Measurements from ENCODE around the gene ZBTB7C.

Gene ZBTB7C

DNA sequence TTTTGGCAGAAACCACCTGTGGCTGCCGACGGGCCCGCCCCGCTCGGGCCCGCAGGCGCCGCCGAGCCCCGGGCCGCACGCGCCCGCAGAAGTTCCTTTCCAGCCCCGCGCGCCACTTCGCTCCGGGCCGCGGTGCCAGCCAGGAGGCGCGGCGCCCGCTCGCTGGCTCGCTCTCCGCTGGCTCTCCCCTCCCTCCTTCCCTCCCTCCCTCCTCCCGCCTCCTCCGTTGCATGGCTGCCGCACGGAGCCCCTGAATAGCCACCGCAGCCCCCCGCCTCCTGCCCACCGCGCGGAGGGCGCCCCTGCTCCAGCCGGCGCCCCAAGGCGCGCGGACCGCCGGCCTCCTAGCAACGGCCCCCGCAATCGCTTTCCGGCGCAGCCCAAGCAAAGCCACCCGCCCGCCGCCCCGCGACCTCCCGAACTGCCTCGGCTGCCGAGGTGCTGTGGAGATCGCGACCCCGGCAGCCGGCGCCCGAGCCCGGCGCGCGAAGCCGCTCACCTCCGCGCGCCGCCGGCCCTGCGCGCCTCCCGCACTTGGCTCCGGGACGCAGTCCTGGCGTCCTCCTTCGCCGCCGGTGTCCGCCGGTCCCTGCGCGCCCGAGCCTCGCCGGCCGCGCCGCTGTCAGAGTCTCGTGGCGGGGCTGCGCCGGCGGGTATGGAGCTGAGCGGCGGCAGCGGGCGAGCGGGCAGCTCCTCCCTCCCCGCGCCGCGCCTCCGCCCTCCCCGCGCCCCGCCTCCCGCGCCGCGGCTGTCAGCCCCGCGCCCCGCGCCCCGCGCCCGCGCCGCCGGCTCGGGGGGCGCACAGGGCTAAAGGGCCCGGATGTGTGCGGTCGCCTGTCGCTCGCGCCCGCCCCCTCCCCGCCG lies at the start of gene ZBTB7C:
Gene ZBTB7C (minus strand): TSS at position 657 of the 864 bp plus-strand sequence.
- no CpG with 5 or more reads among the region's 136 CpGs for WGBS (ENCODE audit: insufficient coverage, insufficient read length)
- Histone ChIP-seq H3K36me3 (ENCODE audit: control insufficient read depth, insufficient read depth, low read length) (no peaks in the 10 kb centered on the region), H3K4me3 (ENCODE audit: low read length) (peak within 1 kb of the TSS; percentile 69), H3K27me3 (ENCODE audit: control insufficient read depth, insufficient read depth, low read length) (peaks cover 28% of the 10 kb centered on the region), H3K9me3 (ENCODE audit: control insufficient read depth, insufficient read depth, low read length) (no peaks in the 10 kb centered on the region), H3K27ac (ENCODE audit: low read length) (no peak within 1 kb of the TSS), H3K4me1 (ENCODE audit: control insufficient read depth, insufficient read depth, low read length) (peaks cover 7% of the 10 kb centered on the region)
- DNase-seq (ENCODE audit: low read depth, low spot score) = no peak

DNA sequence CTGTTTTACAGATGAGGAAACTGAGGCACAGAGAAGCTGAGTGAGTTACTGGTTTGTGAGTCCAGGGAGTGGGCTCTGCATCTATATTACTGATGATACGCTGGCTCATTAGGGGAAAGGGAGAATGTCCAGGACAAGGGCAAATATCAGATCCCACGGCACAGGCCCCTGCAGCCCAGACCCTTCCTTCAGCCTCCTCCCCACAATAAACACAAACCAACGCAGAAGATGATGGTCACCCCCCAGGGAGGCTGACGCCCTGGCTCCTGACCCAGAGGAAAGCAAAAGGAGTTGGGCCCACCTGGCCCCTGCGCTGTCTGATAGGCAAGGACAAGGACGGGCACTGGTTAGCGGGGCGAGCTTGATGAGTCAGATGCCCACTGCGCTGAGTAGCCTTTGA lies 47.7 kb upstream of the ZBTB7C start:
- no CpG with 5 or more reads among the region's 9 CpGs for WGBS (ENCODE audit: insufficient coverage, insufficient read length)
- Histone ChIP-seq H3K27ac (ENCODE audit: low read length) (no peak overlapping the region), H3K4me3 (ENCODE audit: low read length) (no peak overlapping the region), H3K27me3 (ENCODE audit: control insufficient read depth, insufficient read depth, low read length) (no peaks in the 10 kb centered on the region), H3K9me3 (ENCODE audit: control insufficient read depth, insufficient read depth, low read length) (no peaks in the 10 kb centered on the region), H3K36me3 (ENCODE audit: control insufficient read depth, insufficient read depth, low read length) (no peaks in the 10 kb centered on the region), H3K4me1 (ENCODE audit: control insufficient read depth, insufficient read depth, low read length) (no peaks in the 10 kb centered on the region)
- no peak for DNase-seq (ENCODE audit: low read depth, low spot score)

DNA sequence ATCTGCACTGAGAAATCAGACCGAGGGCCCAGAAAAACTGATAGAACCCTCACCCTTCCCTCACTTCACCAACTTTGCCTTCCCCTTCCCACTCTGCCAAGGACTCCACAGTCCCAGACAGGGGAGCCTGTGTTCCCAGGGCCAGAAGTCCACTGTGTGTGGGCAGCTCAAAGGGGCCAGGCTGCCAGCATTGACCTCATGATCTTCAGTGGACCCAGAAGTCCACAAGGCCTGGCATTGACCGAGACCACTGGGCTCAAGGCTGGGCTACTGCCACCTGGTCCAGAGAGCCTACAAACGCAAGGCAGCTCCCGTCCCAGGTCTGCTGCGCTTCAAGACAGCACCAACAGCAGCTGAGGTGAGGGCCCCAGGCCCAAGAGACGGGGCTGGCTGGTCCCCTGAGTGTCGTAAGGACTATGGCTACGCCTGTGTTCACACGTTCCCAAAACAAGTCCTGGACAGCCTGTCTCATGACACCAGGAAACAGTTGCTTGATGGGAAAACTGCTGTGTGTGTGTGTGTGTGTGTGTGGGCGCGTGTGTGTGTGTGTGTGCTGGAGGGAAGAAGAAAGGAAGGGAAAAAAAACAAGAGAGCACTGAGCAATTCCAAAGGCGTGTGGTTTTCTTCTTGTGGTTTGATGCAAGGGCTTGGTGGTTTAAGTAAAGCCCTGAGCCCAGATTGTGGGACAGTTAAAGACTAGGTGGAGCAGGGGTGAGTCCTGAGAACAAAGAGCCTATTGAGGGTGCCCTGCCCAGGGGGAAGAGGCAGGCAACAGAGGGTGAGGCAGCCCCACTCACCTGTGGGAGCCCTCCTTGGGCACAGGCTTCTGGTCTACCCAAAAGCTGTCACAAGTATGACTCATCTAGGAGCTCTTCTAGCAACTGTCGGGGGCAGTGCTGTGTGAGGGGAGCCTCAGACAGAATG lies 46.6 kb upstream of the ZBTB7C start:
- H3K27ac ChIP-seq (ENCODE audit: low read length) = no peak overlapping the region
- no peaks in the 10 kb centered on the region for H3K27me3 ChIP-seq (ENCODE audit: control insufficient read depth, insufficient read depth, low read length)
- no CpG with 5 or more reads among the region's 13 CpGs for WGBS (ENCODE audit: insufficient coverage, insufficient read length)
- H3K9me3 ChIP-seq (ENCODE audit: control insufficient read depth, insufficient read depth, low read length) = no peaks in the 10 kb centered on the region
- no peak for DNase-seq (ENCODE audit: low read depth, low spot score)
- H3K4me3 ChIP-seq (ENCODE audit: low read length) = no peak overlapping the region
- H3K36me3 ChIP-seq (ENCODE audit: control insufficient read depth, insufficient read depth, low read length) = no peaks in the 10 kb centered on the region
- H3K4me1 ChIP-seq (ENCODE audit: control insufficient read depth, insufficient read depth, low read length) = no peaks in the 10 kb centered on the region

DNA sequence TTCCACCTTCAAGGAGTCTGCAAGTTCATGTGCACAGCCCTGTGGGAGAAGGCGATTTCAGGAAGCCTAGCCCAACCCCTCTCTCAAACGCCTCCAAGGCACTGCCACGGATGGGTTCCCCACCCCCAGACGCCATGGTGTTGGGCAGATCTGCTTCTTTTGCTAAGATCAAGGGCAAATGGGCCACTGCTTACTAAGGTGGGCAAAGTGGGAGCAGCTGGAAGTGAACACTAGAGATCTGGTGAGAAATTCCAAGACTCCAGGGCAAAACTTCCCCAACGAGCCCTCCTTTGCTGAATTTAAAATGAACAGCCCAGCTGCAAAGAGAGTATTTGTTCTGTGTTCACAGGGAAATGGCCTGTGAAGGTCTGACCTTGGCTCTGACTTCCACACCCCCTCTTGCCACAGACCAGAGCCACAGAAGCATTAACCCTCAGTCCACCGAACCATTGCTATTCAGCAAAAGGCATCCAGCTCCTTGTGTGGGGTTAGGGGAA lies 45.1 kb upstream of the ZBTB7C start:
- H3K9me3 ChIP-seq (ENCODE audit: control insufficient read depth, insufficient read depth, low read length) = no peaks in the 10 kb centered on the region
- WGBS (ENCODE audit: insufficient coverage, insufficient read length) = no CpG with 5 or more reads among the region's 6 CpGs
- H3K4me1 ChIP-seq (ENCODE audit: control insufficient read depth, insufficient read depth, low read length) = no peaks in the 10 kb centered on the region
- no peak for DNase-seq (ENCODE audit: low read depth, low spot score)
- H3K27ac ChIP-seq (ENCODE audit: low read length) = no peak overlapping the region
- no peaks in the 10 kb centered on the region for H3K27me3 ChIP-seq (ENCODE audit: control insufficient read depth, insufficient read depth, low read length)
- no peak overlapping the region for H3K4me3 ChIP-seq (ENCODE audit: low read length)
- no peaks in the 10 kb centered on the region for H3K36me3 ChIP-seq (ENCODE audit: control insufficient read depth, insufficient read depth, low read length)

DNA sequence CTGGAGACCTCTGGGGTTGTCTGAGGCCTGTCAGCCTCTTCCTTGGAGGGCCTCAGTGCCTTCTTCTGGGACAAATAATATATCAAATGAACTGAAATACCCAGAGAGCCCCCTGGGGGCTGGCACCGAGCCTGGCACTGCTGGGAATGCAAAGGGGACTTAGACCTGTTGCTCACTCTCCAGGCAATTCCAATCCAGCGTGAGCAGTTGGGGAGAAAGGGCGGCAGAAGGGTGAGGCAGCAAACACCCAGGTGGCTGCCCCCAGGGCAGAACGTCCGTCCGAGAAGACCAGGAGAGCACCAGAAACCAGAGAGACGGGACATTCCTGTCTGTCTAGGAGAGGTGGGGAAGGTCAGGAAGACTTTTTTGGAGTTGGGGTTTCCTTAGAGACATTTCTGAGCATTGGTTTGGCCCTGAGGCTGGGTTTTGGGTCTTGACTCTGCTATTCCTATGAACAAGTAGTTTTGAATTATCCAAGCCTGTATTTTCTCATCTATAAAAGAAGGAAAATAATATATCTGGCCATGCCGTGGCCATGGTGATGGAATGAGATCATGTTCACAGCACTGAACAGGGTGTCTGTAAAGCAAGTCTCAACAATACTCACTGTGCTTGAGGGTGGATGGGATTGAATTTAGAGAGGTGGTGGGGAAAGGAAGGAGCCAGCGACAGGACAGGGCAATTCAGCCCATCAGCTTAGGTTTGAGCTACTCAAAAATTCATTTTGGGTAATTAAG lies 44.3 kb upstream of the ZBTB7C start:
- DNase-seq (ENCODE audit: low read depth, low spot score) = no peak
- no peak overlapping the region for H3K4me3 ChIP-seq (ENCODE audit: low read length)
- no CpG with 5 or more reads among the region's 9 CpGs for WGBS (ENCODE audit: insufficient coverage, insufficient read length)
- H3K27ac ChIP-seq (ENCODE audit: low read length) = no peak overlapping the region
- H3K27me3 ChIP-seq (ENCODE audit: control insufficient read depth, insufficient read depth, low read length) = no peaks in the 10 kb centered on the region
- H3K4me1 ChIP-seq (ENCODE audit: control insufficient read depth, insufficient read depth, low read length) = no peaks in the 10 kb centered on the region
- H3K36me3 ChIP-seq (ENCODE audit: control insufficient read depth, insufficient read depth, low read length) = no peaks in the 10 kb centered on the region
- H3K9me3 ChIP-seq (ENCODE audit: control insufficient read depth, insufficient read depth, low read length) = no peaks in the 10 kb centered on the region

DNA sequence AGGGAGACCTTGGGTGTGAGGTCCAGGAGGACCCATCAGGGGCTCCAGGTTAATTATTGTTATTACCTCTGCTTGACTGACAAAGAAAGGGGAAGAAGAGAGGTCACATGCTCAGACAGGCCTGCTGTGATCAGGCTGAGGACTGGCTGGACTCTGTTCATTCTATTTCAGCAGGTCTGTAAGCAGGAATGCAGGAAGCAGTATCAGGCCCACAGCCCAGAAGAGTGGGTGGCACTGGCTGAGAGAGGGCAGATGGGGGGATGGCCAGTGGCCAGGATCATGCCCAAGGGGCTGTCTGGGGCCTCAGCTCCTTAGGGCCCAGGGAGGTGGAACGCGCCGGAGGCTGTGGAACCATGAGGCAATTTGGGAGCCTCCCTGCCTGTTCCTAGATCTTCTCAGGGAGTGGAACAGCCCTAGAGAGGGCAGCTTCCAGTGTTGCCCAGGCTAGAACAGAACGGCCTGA lies 43.7 kb upstream of the ZBTB7C start:
- Histone ChIP-seq H3K27ac (ENCODE audit: low read length) (no peak overlapping the region), H3K4me3 (ENCODE audit: low read length) (no peak overlapping the region), H3K4me1 (ENCODE audit: control insufficient read depth, insufficient read depth, low read length) (no peaks in the 10 kb centered on the region), H3K36me3 (ENCODE audit: control insufficient read depth, insufficient read depth, low read length) (no peaks in the 10 kb centered on the region), H3K27me3 (ENCODE audit: control insufficient read depth, insufficient read depth, low read length) (no peaks in the 10 kb centered on the region), H3K9me3 (ENCODE audit: control insufficient read depth, insufficient read depth, low read length) (no peaks in the 10 kb centered on the region)
- WGBS (ENCODE audit: insufficient coverage, insufficient read length) = no CpG with 5 or more reads among the region's 4 CpGs
- DNase-seq (ENCODE audit: low read depth, low spot score) = no peak

DNA sequence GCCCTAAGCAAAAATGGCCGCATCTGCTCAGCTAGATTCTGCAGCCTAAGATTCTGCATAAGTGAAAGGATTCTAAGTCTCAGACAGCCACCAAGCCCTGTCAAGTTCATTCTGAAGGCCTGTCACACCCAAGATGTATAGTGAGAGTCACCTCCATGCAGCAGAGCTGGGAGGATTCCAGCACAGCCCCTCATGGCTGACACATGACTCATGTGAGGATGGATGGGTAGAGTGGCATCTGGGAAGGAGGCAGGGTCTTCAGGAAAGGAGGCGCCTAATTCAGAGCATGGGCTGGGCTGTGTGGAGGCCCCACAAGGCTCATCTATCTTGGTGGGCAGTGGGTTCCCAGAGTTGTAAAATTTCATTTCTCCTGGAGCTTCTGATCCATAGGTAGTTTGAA lies 41.5 kb upstream of the ZBTB7C start:
- no CpG with 5 or more reads among the region's 2 CpGs for WGBS (ENCODE audit: insufficient coverage, insufficient read length)

DNA sequence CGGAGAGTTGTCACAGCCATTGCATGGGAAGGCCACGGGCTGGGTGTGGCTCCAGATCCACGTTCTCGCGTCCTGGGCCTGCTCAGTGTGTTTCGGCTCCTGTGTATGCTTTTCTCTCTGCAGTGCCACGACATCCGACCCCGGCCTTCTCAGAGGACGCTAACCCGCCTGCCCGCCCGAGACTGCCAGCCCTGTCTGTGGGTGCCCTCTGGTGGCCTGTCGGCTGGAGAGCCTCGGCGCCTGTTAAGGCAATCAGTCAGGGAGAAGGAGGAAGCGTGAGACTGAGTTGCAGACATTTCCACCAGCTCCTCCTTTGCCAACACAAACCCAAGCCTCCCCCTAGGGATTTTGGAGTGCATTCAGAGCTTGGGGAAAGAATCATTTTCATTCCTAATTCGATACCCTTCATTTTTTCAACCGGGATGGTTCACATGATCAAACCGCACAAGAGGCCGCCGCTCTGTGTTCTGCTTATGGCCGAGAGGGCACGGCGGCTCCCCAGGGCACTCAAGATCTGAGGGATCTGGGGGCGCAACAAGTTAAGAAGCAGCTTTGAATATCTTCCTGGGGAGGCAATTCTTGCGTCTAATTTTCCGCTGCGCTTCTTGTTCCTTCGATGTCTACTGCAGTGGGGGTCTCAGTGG lies 37.5 kb upstream of the ZBTB7C start:
- H3K9me3 ChIP-seq (ENCODE audit: control insufficient read depth, insufficient read depth, low read length) = no peaks in the 10 kb centered on the region
- H3K4me3 ChIP-seq (ENCODE audit: low read length) = no peak overlapping the region
- peaks cover 1% of the 10 kb centered on the region; the same call in 1 of the 2 replicates for H3K4me1 ChIP-seq (ENCODE audit: control insufficient read depth, insufficient read depth, low read length)
- DNase-seq (ENCODE audit: low read depth, low spot score) = peak; percentile 58
- no peaks in the 10 kb centered on the region for H3K27me3 ChIP-seq (ENCODE audit: control insufficient read depth, insufficient read depth, low read length)
- WGBS (ENCODE audit: insufficient coverage, insufficient read length) = no CpG with 5 or more reads among the region's 30 CpGs
- no peaks in the 10 kb centered on the region for H3K36me3 ChIP-seq (ENCODE audit: control insufficient read depth, insufficient read depth, low read length)
- no peak overlapping the region for H3K27ac ChIP-seq (ENCODE audit: low read length)

More for the DNA sequence above, 41.5 kb upstream of the ZBTB7C start:
- Histone ChIP-seq H3K27ac (ENCODE audit: low read length) (no peak overlapping the region), H3K27me3 (ENCODE audit: control insufficient read depth, insufficient read depth, low read length) (no peaks in the 10 kb centered on the region), H3K9me3 (ENCODE audit: control insufficient read depth, insufficient read depth, low read length) (no peaks in the 10 kb centered on the region), H3K36me3 (ENCODE audit: control insufficient read depth, insufficient read depth, low read length) (no peaks in the 10 kb centered on the region), H3K4me3 (ENCODE audit: low read length) (no peak overlapping the region), H3K4me1 (ENCODE audit: control insufficient read depth, insufficient read depth, low read length) (peaks cover 1% of the 10 kb centered on the region; the same call in 1 of the 2 replicates)
- DNase-seq (ENCODE audit: low read depth, low spot score) = no peak

DNA sequence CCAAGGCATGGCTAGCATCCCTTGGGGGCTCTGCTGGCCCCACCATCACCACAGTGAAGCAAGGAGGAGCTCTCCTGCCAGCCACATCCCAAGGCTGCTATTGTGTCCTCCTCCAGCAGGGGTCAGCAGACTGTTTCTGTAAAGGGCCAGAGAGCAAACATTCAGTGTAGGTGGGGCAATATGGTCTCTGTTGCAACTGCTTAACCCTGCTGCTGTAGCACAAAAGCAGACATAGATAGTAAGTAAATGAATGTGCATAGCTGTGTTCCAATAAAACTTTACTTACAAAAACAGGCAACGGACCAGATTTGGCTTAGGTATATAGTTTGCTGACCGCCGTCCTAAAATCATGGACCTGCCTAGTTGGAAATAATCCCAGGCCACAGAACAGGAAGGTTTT lies 36.4 kb upstream of the ZBTB7C start:
- Histone ChIP-seq H3K4me3 (ENCODE audit: low read length) (no peak overlapping the region), H3K36me3 (ENCODE audit: control insufficient read depth, insufficient read depth, low read length) (no peaks in the 10 kb centered on the region), H3K9me3 (ENCODE audit: control insufficient read depth, insufficient read depth, low read length) (no peaks in the 10 kb centered on the region), H3K27ac (ENCODE audit: low read length) (no peak overlapping the region), H3K27me3 (ENCODE audit: control insufficient read depth, insufficient read depth, low read length) (no peaks in the 10 kb centered on the region), H3K4me1 (ENCODE audit: control insufficient read depth, insufficient read depth, low read length) (peaks cover 1% of the 10 kb centered on the region; the same call in 1 of the 2 replicates)
- peak; percentile 54 for DNase-seq (ENCODE audit: low read depth, low spot score)
- no CpG with 5 or more reads among the region's 3 CpGs for WGBS (ENCODE audit: insufficient coverage, insufficient read length)

All from iPS DF 6.9 (cell line).